HL-60 (cell line): ENCODE measurements around the gene RBM33.
A peak's percentile ranks its signal among the peaks of the same experiment; 100 is the strongest.

Source experiments
- CTCF ChIP-seq: IDR thresholded peaks from one replicate; pipeline ENCODE4 v1.5.1; 2011; ENCODE audit warnings: low read length, control low read depth, inconsistent platforms; ENCODE audit not compliant: insufficient read depth
- GABPA ChIP-seq: IDR thresholded peaks from 2 replicates; pipeline ENCODE4 v1.6.1; 2012; ENCODE audit warnings: low read depth
- POLR2AphosphoS5 ChIP-seq: IDR thresholded peaks from 2 replicates; pipeline ENCODE4 v1.6.1; 2012; ENCODE audit warnings: low read depth
- REST ChIP-seq: IDR thresholded peaks from 2 replicates; pipeline ENCODE4 v1.6.1; 2012; ENCODE audit warnings: low read depth; ENCODE audit not compliant: insufficient replicate concordance
- SPI1 ChIP-seq: IDR thresholded peaks from 2 replicates; pipeline ENCODE4 v1.6.1; 2012; ENCODE audit warnings: low read depth, mild to moderate bottlenecking, borderline replicate concordance

- TF ChIP-seq CTCF (no peak), REST (no peak), POLR2AphosphoS5 (0 out of 2 replicates have a peak, but pooled peaks have one; percentile 20), GABPA (no peak), SPI1 (no peak)
Measured at GRCh38 chr7:155782466-155782865, 138.0 kb downstream of the RBM33 start.
